ENCODE results near the gene CRTAC1.

CRTAC1 gene

GRCh38 chr10:97892506-97892905, 137.9 kb downstream of the CRTAC1 start:
- no peak for DNase-seq

DNA sequence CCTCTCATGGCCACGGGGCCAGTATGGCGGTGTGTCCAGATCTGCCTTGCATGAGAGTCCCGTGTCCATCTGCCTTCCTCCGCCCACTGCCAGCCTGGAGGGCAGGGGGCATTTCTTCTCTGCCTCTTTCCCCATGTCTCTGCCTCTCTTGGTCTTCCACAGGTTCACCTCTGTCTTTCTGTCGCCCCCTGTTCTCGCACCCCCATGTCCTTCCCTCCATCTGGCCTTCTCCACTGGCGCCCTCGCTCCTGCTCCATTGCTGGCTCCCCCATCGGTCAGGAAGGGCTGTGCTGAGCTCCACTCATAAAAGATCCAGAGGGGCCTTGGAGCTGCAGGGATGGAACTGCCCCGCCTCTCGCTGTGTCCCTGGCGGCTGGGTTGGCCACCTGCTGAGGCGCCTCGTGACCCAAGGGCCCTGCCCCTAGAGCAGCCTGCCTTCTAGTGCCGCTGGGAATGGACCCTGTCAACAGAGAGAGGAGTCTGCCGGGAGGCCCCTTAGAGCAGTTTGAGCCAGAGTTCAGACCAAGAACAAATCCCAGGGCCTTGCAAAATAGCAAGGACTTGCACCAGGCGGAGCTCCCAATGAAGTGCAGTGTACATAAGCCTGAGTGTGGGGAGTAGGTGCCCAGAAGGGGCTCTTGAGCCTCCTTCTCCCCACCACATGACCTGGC, 138.8 kb downstream of the CRTAC1 start:
- DNase-seq: no peak

DNA sequence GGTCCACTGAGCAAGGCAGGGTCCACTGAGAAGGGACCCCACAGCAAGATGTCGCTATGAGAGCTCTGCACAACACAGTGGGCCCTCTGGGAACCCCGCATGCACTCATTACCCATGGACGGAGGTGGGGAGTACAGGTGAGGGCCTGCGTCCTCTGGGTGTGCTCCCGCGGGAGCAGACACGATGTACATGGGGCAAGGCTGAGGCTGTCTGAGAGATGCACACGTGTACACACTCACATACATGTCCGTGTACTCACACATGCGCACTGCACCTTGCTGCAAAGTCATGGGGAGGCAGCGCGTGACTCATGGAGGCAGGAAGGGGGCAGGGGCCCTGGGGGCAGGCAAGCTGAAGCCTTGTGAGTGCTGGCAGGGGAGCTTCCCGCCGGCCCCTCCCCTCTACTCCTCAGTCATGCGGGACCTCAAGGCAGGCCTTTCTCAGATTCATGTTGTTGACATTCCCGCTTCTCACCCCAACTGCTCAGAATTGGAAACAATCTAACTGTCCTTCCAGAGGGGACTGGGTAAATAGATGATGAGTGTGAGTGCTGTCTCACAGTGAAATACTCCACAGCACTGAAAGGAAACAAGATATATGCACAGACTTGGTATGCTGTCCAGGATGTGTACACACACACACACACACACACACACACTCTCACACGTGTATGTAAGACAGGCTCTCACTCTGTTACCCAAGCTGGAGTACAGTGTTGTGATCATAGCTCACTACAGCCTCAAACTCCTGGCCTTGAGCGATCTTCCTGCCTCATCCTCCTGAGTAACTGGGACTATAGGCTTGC, 140.8 kb downstream of the CRTAC1 start:
- peak; percentile 26 to 38 for DNase-seq

GRCh38 chr10:97888641-97889262, 141.7 kb downstream of the CRTAC1 start:
- DNase-seq: peak; percentile 35 to 47

DNA sequence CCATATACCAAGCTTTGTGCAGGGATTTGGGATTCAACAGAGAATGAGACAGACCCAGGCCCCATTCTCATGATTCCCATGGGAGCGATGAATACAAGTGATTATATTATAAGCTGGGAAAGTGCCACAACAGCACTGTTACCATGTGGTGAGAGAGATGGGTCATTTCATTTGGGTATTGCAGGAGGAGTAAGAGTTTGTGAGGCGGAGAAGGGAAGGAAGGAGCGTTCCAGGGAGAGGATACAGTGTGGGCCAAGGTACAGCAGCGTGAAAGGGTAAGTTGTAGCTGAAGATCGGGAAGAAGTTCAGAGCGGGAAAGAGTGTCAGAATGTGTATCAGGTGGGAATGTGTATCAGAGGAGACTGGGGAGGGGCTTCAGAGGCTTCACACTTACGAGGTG, 142.3 kb downstream of the CRTAC1 start:
- DNase-seq: no peak

GRCh38 chr10:97887399-97887798, 143.0 kb downstream of the CRTAC1 start:
- DNase-seq: no peak

GRCh38 chr10:97886286-97886685, 144.1 kb downstream of the CRTAC1 start:
- no peak for DNase-seq

- DNase-seq: no peak
Measured at GRCh38 chr10:97883092-97883485, 147.3 kb downstream of the CRTAC1 start.

DNA sequence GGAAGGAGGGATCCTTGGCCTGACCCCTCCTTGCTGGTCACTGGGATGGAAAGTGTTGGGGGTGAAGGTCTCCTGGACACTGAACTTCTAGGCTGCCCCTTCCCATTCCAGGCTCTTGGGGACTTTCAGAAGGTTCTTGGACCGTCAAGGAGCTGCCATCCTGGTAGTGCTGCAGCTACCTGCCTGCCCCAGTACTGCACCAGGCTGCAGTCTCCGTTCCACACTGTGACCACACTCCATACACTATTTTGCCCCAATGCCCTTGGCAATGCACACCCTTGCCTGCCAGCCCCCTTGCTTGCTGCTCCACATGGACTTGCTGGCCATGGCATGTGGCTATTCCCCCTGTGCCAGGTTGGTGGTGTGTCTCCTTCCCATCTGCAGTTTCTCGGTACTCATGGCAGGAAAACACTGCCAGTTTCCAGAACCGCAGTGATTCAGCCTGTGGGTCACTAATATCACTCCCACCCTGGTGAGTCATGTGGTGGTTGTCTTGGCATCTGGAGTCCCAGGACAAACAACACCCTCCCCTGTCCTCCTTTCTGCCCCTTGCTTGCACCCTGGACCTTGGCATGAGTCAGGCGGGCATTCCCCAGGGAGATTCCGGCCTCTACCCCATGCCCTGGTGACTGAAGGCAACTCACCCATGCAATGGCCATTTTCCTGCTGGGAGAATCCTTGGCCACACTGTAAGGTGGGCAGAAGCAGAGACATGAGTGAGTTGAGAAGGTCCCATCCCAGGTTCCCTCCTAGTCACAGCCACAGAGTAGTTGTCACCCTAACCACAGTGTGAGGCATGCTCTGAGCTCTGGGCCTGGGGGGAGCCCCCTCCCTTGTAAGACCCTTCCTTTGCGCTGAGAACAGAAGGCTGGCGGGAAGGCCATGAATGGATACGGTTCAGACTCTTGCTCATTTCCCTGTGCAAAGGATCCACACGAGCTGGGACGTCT, 148.0 kb downstream of the CRTAC1 start:
- peak; percentile 54 to 67 for DNase-seq

DNA sequence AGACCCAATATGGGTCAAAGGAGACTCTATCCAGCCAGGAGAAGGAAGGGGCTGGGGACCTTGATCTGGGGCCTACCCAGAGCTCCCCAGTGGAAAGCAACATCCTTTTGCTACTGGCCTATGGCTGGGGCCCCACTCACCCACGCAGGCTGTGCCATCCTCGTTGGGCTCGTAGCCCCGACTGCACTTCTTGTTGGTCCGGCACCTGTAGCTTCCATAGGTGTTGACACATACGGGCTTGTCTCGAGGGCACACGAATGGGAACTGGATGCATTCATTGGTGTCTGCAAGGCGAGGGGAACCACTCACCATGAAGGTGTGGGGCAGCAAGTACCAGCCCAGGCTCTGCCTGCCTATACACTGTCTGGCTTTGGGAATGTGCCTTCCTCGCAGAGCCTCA, 150.3 kb downstream of the CRTAC1 start:
- no peak for DNase-seq

GRCh38 chr10:97879241-97879640, 151.2 kb downstream of the CRTAC1 start:
- DNase-seq: no peak

DNA sequence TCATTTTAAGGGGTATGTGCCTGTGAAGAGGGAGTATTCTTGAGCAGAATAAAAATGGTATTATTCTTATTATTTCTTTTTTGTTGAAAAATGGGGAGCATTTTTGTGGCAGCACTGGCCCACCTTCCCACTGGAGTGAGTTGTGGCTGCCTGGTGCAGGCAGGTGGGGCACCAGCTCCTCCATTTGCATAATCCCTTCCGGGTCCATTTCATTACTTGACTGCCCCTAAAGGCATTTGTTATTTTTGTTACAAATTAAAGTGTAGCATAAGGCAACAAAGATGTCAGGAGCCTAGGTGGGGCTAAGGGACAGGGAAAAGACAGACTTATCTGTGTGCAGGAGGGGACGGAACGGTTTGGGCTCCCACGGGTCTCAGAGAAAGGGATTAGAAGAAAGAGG, 154.0 kb downstream of the CRTAC1 start:
- no peak for DNase-seq

DNA sequence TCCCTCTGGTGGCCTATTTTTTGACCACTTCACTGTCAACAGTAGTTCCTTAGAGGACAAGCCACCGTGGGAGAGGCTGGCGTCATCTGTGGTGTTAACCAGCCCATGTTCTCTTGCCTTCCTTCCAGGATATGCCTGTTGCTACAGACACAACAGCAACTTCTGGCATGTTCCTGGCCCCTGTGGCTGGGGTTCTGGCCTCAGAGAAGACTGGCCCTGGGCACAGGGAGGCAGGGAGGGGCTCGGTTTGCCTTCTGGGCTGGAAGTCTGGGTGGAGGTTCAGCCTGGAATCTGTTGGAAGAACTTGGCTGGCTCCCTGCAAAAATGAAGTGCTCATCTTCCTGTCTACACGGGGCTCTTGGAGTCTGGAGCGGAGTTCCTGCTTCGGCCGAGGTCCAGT, 155.0 kb downstream of the CRTAC1 start:
- DNase-seq: no peak

GRCh38 chr10:97874332-97874731, 156.1 kb downstream of the CRTAC1 start:
- DNase-seq: no peak

GRCh38 chr10:97873569-97873968, 156.9 kb downstream of the CRTAC1 start:
- no peak for DNase-seq

DNA sequence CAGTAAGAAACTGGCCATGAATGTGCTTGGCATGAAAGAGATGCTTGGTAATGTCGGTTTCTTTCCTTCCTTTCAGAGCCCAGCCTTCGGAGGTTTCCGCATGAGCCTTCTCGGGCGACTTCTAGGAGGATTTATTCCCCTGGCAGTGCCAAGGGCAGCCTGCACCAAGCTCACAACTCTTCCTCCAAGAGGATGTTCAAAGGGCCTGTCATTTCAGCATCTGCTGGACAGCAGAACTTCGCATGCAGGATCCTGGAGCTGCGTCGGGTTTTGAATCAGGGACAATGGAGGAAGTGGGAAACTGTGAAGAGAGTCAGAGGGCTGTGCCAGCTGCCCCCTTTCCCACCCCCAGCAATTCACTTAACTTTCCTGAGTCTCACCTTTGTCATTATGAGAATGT, 159.4 kb downstream of the CRTAC1 start:
- no peak for DNase-seq

- DNase-seq: peak; percentile 83 to 87
Measured at GRCh38 chr10:97869091-97870042, 161.1 kb downstream of the CRTAC1 start.

DNA sequence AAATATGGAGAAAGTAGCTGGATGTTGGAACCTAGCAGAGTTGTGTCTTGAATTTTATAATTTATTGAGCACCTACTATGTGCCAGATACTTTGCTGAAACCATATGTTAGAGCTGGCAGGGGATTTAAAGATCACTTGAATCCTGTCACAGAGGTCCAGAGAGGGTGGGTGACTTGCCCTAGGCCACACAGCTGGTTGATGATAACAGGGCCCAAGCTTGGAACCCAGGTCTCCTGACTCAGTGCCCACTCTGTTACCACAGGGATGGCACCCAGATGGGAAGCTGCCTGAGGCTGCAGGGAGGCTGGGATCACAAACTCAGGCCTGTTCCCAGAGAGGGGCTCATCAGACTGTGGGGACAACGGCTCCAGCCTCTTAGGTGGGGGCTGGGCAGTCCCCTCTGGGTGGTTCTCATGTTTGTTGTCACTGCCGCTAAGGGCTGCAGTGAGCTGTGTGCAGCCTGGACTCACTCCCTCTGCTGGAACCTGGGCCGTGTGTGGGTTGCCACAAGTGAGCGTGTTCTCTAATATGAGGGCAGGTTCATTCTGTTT, 162.2 kb downstream of the CRTAC1 start:
- no peak for DNase-seq

DNA sequence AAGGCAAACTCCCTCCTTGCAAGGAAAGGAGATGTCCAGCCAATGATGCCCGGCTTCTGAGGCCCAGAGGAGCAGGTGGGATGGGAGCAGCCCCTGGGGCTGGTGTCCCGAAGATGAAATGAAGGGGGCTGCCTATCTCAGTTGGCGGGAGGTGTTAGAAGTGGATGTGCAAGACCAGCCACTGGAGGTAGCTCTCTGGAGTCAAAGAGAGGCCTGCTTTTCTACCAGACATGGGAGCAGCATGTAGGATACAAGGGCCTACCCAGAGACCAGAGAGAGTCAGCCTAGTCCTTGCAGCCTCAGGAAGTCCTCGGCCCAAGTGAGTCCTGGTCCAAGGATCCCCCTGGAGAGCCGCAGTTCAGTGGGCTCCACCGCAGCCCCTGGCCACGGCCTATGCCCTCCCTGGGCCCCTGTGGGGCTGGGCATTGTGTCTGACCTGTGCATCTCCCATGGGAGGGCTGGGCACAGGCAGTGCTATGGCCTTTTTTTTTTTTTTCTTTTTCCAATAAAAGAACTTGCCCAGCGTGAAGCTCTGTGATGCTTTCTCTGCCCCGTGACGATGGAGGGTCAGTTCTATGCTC, 163.1 kb downstream of the CRTAC1 start:
- no peak for DNase-seq

DNA sequence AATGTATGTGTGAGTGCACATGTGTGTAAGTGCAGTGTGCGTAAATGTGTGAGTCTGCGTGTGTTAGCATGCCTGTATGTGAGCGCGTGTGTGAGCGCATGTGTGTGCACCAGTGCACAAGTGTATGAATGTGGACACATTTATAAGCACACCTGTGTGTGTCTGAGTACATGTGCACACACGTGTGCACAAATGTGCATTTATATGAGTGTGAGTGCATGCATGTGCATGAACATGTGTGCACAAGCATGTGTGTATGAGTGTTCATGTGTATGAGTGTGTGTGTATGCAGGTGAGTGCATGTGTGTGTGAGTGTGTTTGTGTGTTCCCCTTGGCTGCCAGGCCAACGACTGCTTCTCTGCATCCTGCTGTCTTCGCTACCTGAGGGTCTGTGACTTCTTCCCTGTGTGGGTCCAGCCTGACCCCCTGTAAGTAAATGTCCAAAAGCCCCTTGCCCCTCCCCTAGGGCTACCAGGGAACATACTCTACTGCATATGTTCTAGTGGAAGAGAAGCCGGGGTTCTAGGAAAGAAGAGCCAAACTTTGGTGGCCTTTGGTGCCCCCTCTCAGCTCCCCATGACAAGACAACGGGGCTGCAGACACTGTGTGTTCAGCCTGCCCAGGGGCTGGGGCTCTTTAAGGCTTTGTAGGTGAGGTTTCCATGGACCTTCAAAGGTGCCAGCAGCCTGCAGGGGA, 163.7 kb downstream of the CRTAC1 start:
- DNase-seq: no peak

Data from activated CD4-positive, alpha-beta T cell treated with anti-CD3 and anti-CD28 coated beads, Interleukin-2, amount 50 U/mL, for 48 hours (primary cell).